Calu3 (cell line): Measurements from ENCODE around the gene CLIC3. TPM values are rescaled to one million over a fixed set of nuclear protein-coding genes. Genes with fewer than 3 reads are reported as not detected.
"Not testable (repeated sequence)": the region's sequence is repeated elsewhere in the genome, so short reads cannot be mapped to it uniquely, and the experiment has no call there.

ENCODE experiments used
- BruUV-seq: library from RNA; stranded (reverse); fragments of 400-500 nt; replicated peaks from 2 replicates; lab custom pipeline; 2021; lab: Mats Ljungman, UMichigan
- CTCF ChIA-PET: fragments of 300-600 bp; sonication (Branson Sonifier 250); formaldehyde crosslinking; loops from one replicate; lab custom pipeline; 2022; ENCODE audit warnings: antibody characterized with exemption; lab: Charles Lee
- DNase-seq: peaks from one replicate; pipeline ENCODE4 v3.0.0; 2022
- H3K27ac Mint-ChIP-seq: one replicate; pipeline ENCODE4 v1.8.0; 2022; ENCODE audit warnings: mixed read lengths; ENCODE audit not compliant: unreplicated experiment
- H3K27me3 Mint-ChIP-seq: one replicate; pipeline ENCODE4 v1.8.0; 2022; ENCODE audit warnings: mixed read lengths; ENCODE audit not compliant: unreplicated experiment
- H3K36me3 Mint-ChIP-seq: one replicate; pipeline ENCODE4 v1.8.0; 2022; ENCODE audit warnings: mild to moderate bottlenecking, moderate library complexity, mixed read lengths; ENCODE audit not compliant: insufficient read depth, unreplicated experiment
- H3K4me1 Mint-ChIP-seq: one replicate; pipeline ENCODE4 v1.8.0; 2022; ENCODE audit warnings: mild to moderate bottlenecking, low read depth, mixed read lengths; ENCODE audit not compliant: unreplicated experiment
- H3K4me3 Mint-ChIP-seq: one replicate; pipeline ENCODE4 v1.8.0; 2022; ENCODE audit warnings: mild to moderate bottlenecking, low read depth, moderate library complexity, mixed read lengths; ENCODE audit not compliant: unreplicated experiment
- H3K9me3 Mint-ChIP-seq: one replicate; pipeline ENCODE4 v1.8.0; 2022; ENCODE audit warnings: low read depth, mixed read lengths; ENCODE audit not compliant: unreplicated experiment
- CTCF ChIP-seq: fragments of 200-600 bp; IDR thresholded peaks from one replicate; pipeline ENCODE4 v1.8.0; 2022; ENCODE audit warnings: antibody characterized with exemption; ENCODE audit not compliant: unreplicated experiment
- intact Hi-C: fragments of 100-400 bp; cut with micrococcal nuclease; formaldehyde crosslinking; loops from one replicate; pipeline ENCODE4 v1.10.0; 2022; ENCODE audit not compliant: unreplicated experiment
- total RNA-seq: library from RNA; stranded (reverse); gene quantifications from 2 replicates; pipeline ENCODE4 v1.2.3, GENCODE V29; 2022

The CLIC3 gene
- total RNA-seq, 1 experiment from 2014 or later = 0.35 TPM

- intact Hi-C loops = loop anchor here (2.0 kb wide), 2 partner anchors 87 to 249 kb away; no protein-coding TSS in a partner anchor
- no TSS peak for BruUV-seq
- no peak for DNase-seq
- CTCF ChIA-PET = interaction anchor here (0.9 to 1.8 kb wide), 4 partner anchors 11 to 194 kb away, joined by 4 to 47 read pairs (median 8); partner anchors contain the start of genes AJM1 and NPDC1
- H3K4me3 Mint-ChIP-seq = no peak overlapping the region
- TF ChIP-seq CTCF = no peak
- H3K4me1 Mint-ChIP-seq = peaks cover 8% of the 10 kb centered on the region
- H3K36me3 Mint-ChIP-seq = peaks cover 12% of the 10 kb centered on the region
- H3K27me3 Mint-ChIP-seq = no peaks in the 10 kb centered on the region
- no peak overlapping the region for H3K27ac Mint-ChIP-seq
- no peaks in the 10 kb centered on the region for H3K9me3 Mint-ChIP-seq
Observed at GRCh38 chr9:137035937-137036336, 39.6 kb upstream of the CLIC3 start.

- H3K9me3 Mint-ChIP-seq = no peaks in the 10 kb centered on the region
- intact Hi-C loops = loop anchor here (2.0 kb wide), 2 partner anchors 87 to 249 kb away; no protein-coding TSS in a partner anchor
Observed at GRCh38 chr9:137035507-137035834, 39.1 kb upstream of the CLIC3 start.

GRCh38 chr9:137034709-137035506, 38.5 kb upstream of the CLIC3 start:
- intact Hi-C loops = loop anchor here (2.0 kb wide), 2 partner anchors 86 to 248 kb away; no protein-coding TSS in a partner anchor
- Mint-ChIP-seq H3K4me1 (peaks cover 8% of the 10 kb centered on the region), H3K9me3 (no peaks in the 10 kb centered on the region), H3K27me3 (no peaks in the 10 kb centered on the region), H3K27ac (no peak overlapping the region), H3K4me3 (peak overlapping the region; percentile 55), H3K36me3 (peaks cover 12% of the 10 kb centered on the region)
- no TSS peak for BruUV-seq
- CTCF ChIA-PET = interaction anchor here (0.6 to 1.8 kb wide), 10 partner anchors 12 to 215 kb away, joined by 3 to 47 read pairs (median 4); partner anchors contain the start of genes AJM1, NPDC1 and PAXX
- DNase-seq = peak; percentile 79
- TF ChIP-seq CTCF = peak; percentile 64

More at GRCh38 chr9:137035507-137035834, 39.1 kb upstream of the CLIC3 start:
- H3K4me1 Mint-ChIP-seq = peaks cover 8% of the 10 kb centered on the region
- no peaks in the 10 kb centered on the region for H3K27me3 Mint-ChIP-seq
- CTCF ChIA-PET = interaction anchor here (0.6 to 1.8 kb wide), 9 partner anchors 11 to 215 kb away, joined by 3 to 47 read pairs (median 4); partner anchors contain the start of genes AJM1, NPDC1 and PAXX
- no TSS peak for BruUV-seq
- no peak for TF ChIP-seq CTCF
- no peak for DNase-seq
- no peak overlapping the region for H3K27ac Mint-ChIP-seq
- H3K4me3 Mint-ChIP-seq = no peak overlapping the region
- peaks cover 12% of the 10 kb centered on the region for H3K36me3 Mint-ChIP-seq

- Mint-ChIP-seq H3K27ac (no peak overlapping the region), H3K4me1 (peaks cover 8% of the 10 kb centered on the region), H3K27me3 (no peaks in the 10 kb centered on the region), H3K4me3 (peak overlapping the region; percentile 55), H3K36me3 (peaks cover 13% of the 10 kb centered on the region), H3K9me3 (no peaks in the 10 kb centered on the region)
- BruUV-seq = no TSS peak
- DNase-seq = no peak
- intact Hi-C loops = loop anchor here (2.0 kb wide), 2 partner anchors 85 to 247 kb away; no protein-coding TSS in a partner anchor
- CTCF ChIA-PET = interaction anchor here (1.2 to 1.8 kb wide), 5 partner anchors 12 to 192 kb away, joined by 3 to 47 read pairs (median 6); partner anchors contain the start of genes AJM1, NPDC1 and PAXX
- TF ChIP-seq CTCF = no peak
Observed at GRCh38 chr9:137034039-137034708, 37.8 kb upstream of the CLIC3 start.

GRCh38 chr9:137033481-137033880, 37.1 kb upstream of the CLIC3 start:
- H3K9me3 Mint-ChIP-seq, CTCF ChIA-PET, H3K27ac Mint-ChIP-seq, BruUV-seq, intact Hi-C loops, H3K4me1 Mint-ChIP-seq, H3K4me3 Mint-ChIP-seq, H3K27me3 Mint-ChIP-seq, DNase-seq: not testable (repeated sequence)
- H3K36me3 Mint-ChIP-seq = peaks cover 14% of the 10 kb centered on the region
